HG03378 (cell line): Measurements from ENCODE around the gene SLC9C1.

Source experiments
- ATAC-seq: cut with Tn5 transposase; IDR thresholded peaks from one replicate; pipeline ENCODE4 v1.9.1; 2021; ENCODE audit warnings: mild to moderate bottlenecking, moderate library complexity; ENCODE audit not compliant: unreplicated experiment

Gene SLC9C1

DNA sequence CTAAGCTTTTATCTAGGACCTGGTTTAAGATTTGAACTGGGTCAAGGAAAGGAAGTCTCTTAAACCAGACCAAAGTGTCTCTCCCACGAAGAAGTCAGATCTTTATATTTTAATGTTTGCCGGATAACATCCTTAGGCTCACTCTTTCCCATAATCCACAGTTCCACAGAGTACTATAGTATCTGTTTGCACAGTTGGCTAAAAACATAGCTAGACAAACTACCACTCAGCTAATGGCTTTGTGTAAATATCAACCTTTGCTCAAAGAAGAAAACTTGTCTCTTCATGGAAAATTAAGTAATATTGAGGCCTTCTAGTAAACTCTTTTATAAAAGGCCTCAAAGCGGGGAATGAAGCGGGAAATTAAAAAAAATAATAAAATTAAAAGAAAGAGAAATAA is 13.5 kb upstream of the SLC9C1 start:
- no peak for ATAC-seq

DNA sequence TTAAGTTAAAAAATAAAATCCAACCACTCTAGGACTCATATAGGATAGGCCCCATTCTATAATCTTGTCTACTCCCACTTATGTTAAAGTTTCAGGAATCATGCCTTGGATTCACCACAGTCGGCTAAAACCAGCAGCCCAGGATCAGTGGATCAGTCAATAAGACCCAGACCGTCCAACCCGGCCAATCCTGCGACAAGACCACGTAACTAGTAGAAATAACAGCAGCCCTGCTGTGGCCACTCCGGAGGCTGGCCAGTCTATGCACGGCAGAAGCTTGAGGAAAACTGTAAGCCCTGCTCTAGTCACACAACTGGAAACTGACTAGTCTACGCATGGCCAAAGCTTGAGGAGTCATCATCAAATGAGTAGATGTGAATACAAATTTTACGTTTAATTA is 12.8 kb upstream of the SLC9C1 start:
- no peak for ATAC-seq

DNA sequence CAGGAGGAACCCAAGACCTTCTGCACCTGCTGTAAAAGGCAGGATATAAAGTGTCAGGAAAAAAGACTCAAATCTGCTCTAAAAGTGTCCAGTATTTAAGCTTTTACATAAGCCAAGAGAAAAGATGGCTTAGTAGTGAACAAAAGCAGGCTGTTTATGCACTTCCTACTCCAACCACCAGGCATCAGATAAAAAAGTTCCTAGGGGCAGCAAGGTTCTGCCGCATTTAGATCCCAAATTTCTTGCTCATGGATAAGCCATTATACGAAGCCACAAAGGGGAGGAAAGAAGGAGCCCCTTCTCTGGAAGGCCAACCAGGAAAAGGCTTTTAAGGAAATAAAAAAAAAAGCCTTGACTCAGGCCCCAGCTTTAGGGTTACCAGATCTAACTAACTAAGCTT is 10.6 kb upstream of the SLC9C1 start:
- ATAC-seq, result no peak

DNA sequence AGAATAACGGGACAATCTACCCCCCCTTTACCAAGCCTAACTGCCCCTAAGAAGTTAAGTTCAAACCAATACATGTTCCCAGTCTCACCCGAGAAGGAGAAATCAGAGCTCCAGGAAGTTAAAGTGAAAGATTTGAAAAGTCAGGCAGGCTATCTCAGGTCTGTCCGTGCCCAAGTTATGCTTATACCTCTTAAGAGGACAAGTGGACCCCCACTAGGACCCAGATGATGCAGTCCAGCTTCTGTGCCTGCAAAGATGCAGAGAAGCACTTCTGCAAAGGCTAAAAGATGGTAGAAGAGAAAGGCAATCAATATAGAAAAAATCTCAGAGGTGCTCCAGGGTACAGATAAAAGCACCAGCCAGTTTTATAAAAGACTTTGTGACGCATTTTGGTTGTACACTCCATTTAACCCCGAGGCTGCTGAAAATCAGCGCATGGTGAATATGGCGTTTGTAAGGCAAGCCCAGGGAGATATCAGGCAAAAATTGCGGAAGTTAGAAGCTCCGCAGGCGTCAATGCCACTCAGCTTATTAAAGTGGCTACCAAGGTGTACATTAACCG is 9.8 kb upstream of the SLC9C1 start:
- no peak for ATAC-seq

GRCh38 chr3:112302881-112303763 is 9.1 kb upstream of the SLC9C1 start:
- no peak for ATAC-seq

GRCh38 chr3:112302150-112302830 is 8.3 kb upstream of the SLC9C1 start:
- ATAC-seq, result no peak

DNA sequence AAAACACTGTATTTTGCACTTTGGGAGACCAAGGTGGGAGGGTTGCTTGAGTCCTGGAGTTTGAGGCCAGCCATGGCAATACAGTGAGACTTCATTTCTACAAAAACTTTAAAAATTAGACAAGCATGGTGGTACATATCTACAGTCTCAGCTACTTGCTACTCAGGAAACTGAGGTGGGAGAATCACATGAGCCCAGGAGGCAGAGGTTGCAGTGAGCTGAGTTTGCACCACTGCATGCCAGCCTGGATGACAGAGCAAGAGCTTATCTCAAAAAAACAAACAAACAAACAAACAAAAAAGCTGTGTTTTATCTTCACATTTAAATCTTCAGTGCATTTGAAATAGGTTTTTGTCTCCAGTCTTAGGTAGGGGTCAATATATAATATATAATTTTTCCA is 4.8 kb upstream of the SLC9C1 start:
- no peak for ATAC-seq

DNA sequence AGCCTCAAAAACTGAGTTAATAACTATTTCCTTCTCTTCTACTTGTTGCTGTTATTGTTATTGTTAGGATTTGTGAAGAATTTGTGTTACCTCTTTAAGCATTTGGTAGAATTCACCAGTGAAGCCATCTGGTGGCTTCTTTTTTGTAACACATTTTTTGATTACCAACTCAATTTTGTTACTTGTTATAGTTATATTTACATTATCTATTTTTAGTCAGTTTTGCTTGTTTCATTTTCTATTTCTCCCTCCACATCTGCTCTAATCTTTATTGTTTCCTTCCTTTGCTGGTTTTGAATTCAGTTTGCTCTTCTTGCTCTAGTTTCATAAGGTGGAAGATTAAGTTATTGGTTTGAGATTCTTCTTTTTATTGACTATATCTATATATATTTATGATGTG is 3.7 kb upstream of the SLC9C1 start:
- ATAC-seq, result no peak

GRCh38 chr3:112289011-112289410 is 5.0 kb downstream of the SLC9C1 start:
- no peak for ATAC-seq

- ATAC-seq, result no peak
Measured at GRCh38 chr3:112280266-112280665, 13.8 kb downstream of the SLC9C1 start.

DNA sequence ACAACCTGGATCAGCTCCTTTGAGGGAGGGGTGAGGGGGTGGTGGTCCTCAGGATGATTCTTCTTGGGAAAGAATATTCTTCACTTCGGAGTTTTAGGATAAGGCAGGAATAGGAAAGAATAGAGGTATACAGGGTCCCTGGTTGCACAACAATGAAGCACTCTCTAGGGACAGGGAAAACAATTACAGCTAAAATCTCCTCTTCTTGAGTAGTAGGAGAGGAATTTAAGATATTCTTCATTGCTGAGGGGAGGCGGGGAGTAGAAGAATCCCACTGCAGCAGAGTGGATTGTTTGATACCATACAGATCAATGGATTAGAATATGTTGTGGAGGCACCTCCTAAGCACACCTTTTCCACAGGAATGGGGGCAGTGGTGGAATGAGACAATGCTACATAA is 20.5 kb downstream of the SLC9C1 start:
- no peak for ATAC-seq

DNA sequence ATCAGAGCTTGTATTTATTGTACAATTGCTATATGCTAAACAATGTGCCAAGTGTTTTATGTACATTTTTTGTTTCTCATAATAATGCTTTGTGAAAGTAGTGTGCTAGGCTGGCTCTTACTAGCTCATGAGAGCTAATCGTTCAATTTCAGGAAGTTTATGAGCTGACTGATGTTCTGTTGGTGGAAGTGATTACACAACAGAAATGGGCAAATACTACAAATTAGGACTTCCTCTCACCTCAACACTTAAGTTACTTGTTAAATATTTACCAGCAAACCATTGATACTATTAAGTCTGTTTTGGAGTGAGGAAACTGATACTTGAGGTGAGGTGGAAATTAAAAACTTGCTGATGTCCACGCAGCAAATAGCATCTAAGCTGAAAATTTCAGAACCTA is 32.3 kb downstream of the SLC9C1 start:
- no peak for ATAC-seq

DNA sequence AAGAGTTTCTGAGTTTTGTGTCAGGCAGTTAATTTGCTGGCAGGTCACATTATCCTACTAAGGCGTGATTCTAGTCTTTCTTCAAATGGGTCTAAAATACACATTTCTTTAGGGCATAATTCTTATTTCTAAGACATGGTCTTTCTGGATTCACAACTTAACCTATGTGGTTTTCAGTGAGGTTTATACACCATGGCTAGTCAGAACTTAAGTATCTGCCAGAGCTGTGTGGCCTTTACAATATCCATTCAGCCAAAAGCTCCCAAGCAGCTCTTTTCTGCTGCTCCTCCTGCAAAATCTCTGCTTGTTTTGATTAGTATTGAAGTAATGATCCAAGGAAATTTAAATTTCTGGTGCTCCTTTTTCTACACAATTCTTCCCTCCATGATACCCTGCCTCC is 33.5 kb downstream of the SLC9C1 start:
- ATAC-seq, result no peak

DNA sequence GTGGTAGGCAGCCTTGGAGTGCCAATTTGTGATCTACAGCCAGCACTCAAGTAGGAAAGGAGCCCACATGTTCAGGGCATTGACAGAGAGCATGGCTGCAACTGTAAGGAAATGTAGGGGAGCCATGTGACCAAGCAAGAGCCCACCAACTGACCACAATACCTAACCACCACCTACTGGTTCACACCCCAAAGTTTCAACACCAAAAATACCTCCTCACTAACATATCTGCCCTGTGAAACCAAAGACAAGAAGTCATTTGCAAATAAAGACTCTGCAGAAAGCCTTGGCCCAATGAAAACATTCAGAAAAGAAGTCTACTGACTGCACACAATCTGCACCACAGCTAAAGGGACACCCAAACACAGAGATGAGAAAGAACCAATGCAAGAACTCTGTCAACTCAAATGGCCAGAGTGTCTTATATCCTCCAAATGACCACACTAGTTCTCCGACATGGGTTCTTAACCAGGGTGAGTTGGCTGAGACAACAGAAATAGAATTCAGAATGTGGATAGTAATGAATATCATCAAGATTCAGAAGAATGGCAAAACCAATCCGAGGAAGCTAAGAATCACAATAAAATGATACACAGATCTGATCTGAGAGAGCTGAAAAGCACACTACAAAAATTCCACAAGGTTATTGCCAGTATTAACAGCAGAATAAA is 40.6 kb downstream of the SLC9C1 start:
- peak; percentile 69 for ATAC-seq

DNA sequence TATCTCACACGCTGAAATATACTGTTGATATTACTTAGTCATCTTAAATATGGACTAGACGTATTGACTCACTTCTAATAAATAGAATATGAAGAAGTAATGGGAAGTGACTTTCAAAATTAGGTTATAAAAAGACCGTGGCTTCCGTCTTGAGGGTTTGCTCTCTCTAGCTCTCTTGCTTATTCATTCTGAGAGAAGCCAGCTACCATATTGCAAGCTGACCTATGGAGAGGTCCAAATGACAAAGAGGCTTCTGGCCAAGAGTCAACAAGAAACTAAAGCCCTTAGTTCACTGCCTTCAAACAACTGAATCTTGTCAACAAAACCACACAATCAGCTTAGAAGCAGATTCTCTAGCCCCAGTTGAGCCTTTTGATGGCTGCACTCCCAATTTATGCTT is 46.1 kb downstream of the SLC9C1 start:
- peak; percentile 88 for ATAC-seq

GRCh38 chr3:112247350-112247749 is 46.7 kb downstream of the SLC9C1 start:
- no peak for ATAC-seq

GRCh38 chr3:112233083-112233482 is 60.9 kb downstream of the SLC9C1 start:
- no peak for ATAC-seq

GRCh38 chr3:112231727-112232126 is 62.3 kb downstream of the SLC9C1 start:
- ATAC-seq, result no peak

- no peak for ATAC-seq
Measured at GRCh38 chr3:112230033-112230432, 64.0 kb downstream of the SLC9C1 start.

- no peak for ATAC-seq
Measured at GRCh38 chr3:112228786-112229185, 65.2 kb downstream of the SLC9C1 start.

- no peak for ATAC-seq
Measured at GRCh38 chr3:112200317-112200666, 93.7 kb downstream of the SLC9C1 start.
